OCI-LY1 (cell line): ENCODE measurements around the gene TCERG1L.

Experiments used
- EZH2 ChIP-seq: fragments of 200-600 bp; sonication (generic), shearing (Covaris generic); IDR thresholded peaks from 2 replicates; pipeline ENCODE4 v1.8.0; 2017; ENCODE audit warnings: borderline replicate concordance, mixed run types, mild to moderate bottlenecking, antibody characterized with exemption, low read length, moderate library complexity, mixed read lengths
- TF ChIP-seq, protein P1 (sequence below): fragments of 200-600 bp; sonication (generic), shearing (Covaris generic); IDR thresholded peaks from 2 replicates; pipeline ENCODE4 v1.5.1; 2017; ENCODE audit warnings: mild to moderate bottlenecking, antibody characterized with exemption, low read length, moderate library complexity, mixed read lengths

DNA sequence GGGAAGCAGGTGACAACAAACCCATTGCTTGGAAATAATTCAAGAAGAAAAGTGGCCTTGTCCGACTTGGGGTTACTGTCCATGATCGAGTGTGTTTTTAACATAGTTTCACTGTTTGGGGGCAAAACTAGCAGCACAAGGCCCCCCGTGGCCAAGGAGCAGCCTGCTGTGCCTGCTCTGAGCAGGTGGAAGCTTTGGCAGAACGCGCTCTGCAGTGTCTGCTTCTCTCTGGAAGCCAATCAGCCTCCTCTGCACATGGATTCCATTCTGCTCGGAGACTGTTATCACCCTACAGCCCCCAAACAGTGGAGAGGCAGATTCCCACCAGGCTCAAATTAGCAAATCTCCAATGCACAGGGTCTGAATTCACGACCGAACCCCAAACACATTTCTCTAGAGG lies 7.3 kb upstream of the TCERG1L start:
- TF ChIP-seq EZH2, result no peak
- TF ChIP-seq, protein P1, sequence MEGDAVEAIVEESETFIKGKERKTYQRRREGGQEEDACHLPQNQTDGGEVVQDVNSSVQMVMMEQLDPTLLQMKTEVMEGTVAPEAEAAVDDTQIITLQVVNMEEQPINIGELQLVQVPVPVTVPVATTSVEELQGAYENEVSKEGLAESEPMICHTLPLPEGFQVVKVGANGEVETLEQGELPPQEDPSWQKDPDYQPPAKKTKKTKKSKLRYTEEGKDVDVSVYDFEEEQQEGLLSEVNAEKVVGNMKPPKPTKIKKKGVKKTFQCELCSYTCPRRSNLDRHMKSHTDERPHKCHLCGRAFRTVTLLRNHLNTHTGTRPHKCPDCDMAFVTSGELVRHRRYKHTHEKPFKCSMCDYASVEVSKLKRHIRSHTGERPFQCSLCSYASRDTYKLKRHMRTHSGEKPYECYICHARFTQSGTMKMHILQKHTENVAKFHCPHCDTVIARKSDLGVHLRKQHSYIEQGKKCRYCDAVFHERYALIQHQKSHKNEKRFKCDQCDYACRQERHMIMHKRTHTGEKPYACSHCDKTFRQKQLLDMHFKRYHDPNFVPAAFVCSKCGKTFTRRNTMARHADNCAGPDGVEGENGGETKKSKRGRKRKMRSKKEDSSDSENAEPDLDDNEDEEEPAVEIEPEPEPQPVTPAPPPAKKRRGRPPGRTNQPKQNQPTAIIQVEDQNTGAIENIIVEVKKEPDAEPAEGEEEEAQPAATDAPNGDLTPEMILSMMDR, result no peak
